HepG2 (cell line): ENCODE measurements around the gene SPATC1L. TPM values are rescaled to one million over a fixed set of nuclear protein-coding genes. Genes with fewer than 3 reads are reported as not detected.

Source experiments
- ATF7-NPFF ChIP-seq: sonication (generic); formaldehyde crosslinking; IDR thresholded peaks from 2 replicates; pipeline ENCODE4 v1.8.1; 2023; ENCODE audit warnings: mild to moderate bottlenecking, low read depth, missing genetic modification reagents, moderate library complexity
- CBX1 ChIP-seq: IDR thresholded peaks from one replicate; pipeline ENCODE4 v1.6.1; 2016; ENCODE audit warnings: antibody characterized with exemption, low read depth
- EP300 ChIP-seq, 3 experiments: sonication (generic) in 1 of 3; formaldehyde crosslinking in 1 of 3; IDR thresholded peaks; 2 replicates each; pipeline versions ENCODE4 v1.5.1 to v1.6.1; 2011 to 2020; ENCODE audit warnings: low read depth in 2 of 3, low read length in 2 of 3, borderline replicate concordance in 1 of 3, improper control_type of control experiment in 1 of 3, mild to moderate bottlenecking in 1 of 3, missing genetic modification reagents in 1 of 3, moderate library complexity in 1 of 3
- FOXK1 ChIP-seq: sonication (generic); formaldehyde crosslinking; IDR thresholded peaks from 2 replicates; pipeline ENCODE4 v1.4.0; 2020; ENCODE audit warnings: low read depth, missing genetic modification reagents, borderline replicate concordance
- GATA4 ChIP-seq: sonication (generic); IDR thresholded peaks from 2 replicates; pipeline ENCODE4 v1.6.1; 2016; ENCODE audit warnings: antibody characterized with exemption, low read depth, borderline replicate concordance
- HMG20A ChIP-seq: IDR thresholded peaks from 2 replicates; pipeline ENCODE4 v1.6.1; 2016; ENCODE audit warnings: borderline replicate concordance
- HMGXB3 ChIP-seq: sonication (generic); formaldehyde crosslinking; IDR thresholded peaks from 2 replicates; pipeline ENCODE4 v1.4.0; 2020; ENCODE audit warnings: missing genetic modification reagents, borderline replicate concordance
- KLF16 ChIP-seq, 2 experiments: sonication (generic) in 1 of 2; formaldehyde crosslinking in 1 of 2; IDR thresholded peaks; 2 replicates each; pipeline versions ENCODE4 v1.6.1 to v1.8.0; 2016 to 2023; ENCODE audit warnings: missing genetic modification reagents in 2 of 2, missing compliant biosample characterization in 1 of 2
- MXI1 ChIP-seq: IDR thresholded peaks from 3 replicates; pipeline ENCODE4 v1.6.1; 2012; ENCODE audit warnings: low read depth, low read length, inconsistent platforms, borderline replicate concordance
- PITX1 ChIP-seq: sonication (generic); formaldehyde crosslinking; IDR thresholded peaks from 2 replicates; pipeline ENCODE4 v1.5.1; 2020; ENCODE audit warnings: mild to moderate bottlenecking, missing genetic modification reagents
- REXO4 ChIP-seq: sonication (generic); formaldehyde crosslinking; IDR thresholded peaks from 2 replicates; pipeline ENCODE4 v1.8.0; 2022; ENCODE audit warnings: missing genetic modification reagents, mild to moderate bottlenecking, borderline replicate concordance
- SPEN ChIP-seq: sonication (generic); formaldehyde crosslinking; IDR thresholded peaks from 2 replicates; pipeline ENCODE4 v1.5.1; 2020; ENCODE audit warnings: low read depth, mild to moderate bottlenecking, missing genetic modification reagents
- TRIM22 ChIP-seq: fragments of 450-650 bp; IDR thresholded peaks from 2 replicates; pipeline ENCODE4 v1.6.1; 2017
- ZBTB1 ChIP-seq: sonication (generic); formaldehyde crosslinking; IDR thresholded peaks from 2 replicates; pipeline ENCODE4 v1.4.0; 2020; ENCODE audit warnings: missing genetic modification reagents, borderline replicate concordance
- ZFX ChIP-seq: sonication (generic); formaldehyde crosslinking; IDR thresholded peaks from 2 replicates; pipeline ENCODE4 v1.4.0; 2020; ENCODE audit warnings: mild to moderate bottlenecking, low read depth, missing genetic modification reagents, moderate library complexity
- ZNF207 ChIP-seq: fragments of 450-650 bp; IDR thresholded peaks from 2 replicates; pipeline ENCODE4 v1.6.1; 2016; ENCODE audit warnings: antibody characterized with exemption, borderline replicate concordance
- ZNF253 ChIP-seq: sonication (generic); formaldehyde crosslinking; IDR thresholded peaks from 2 replicates; pipeline ENCODE4 v1.8.0; 2022; ENCODE audit warnings: mild to moderate bottlenecking, missing genetic modification reagents, borderline replicate concordance
- ZNF530 ChIP-seq: sonication (generic); formaldehyde crosslinking; IDR thresholded peaks from 2 replicates; pipeline ENCODE4 v1.5.0; 2020; ENCODE audit warnings: low read depth, mild to moderate bottlenecking, missing genetic modification reagents
- ZNF605 ChIP-seq: sonication (generic); formaldehyde crosslinking; IDR thresholded peaks from 2 replicates; pipeline ENCODE4 v1.8.0; 2022; ENCODE audit warnings: mild to moderate bottlenecking, missing genetic modification reagents
- ZSCAN29 ChIP-seq: sonication (generic); formaldehyde crosslinking; conservative IDR thresholded peaks from 2 replicates; pipeline ENCODE4 v1.4.0; 2020; ENCODE audit warnings: mild to moderate bottlenecking, missing genetic modification reagents
- polyA plus RNA-seq, 8 experiments: library from polyadenylated mRNA; depleted of rRNA in 3 of 8; stranded (reverse) in 7 of 8; unstranded in 1 of 8; fragments of >200 nt; fragmentation: Illumina TruSeq in 4 of 8; extraction: Trizol in 4 of 8; gene quantifications; 2 replicates each; pipeline versions ENCODE4 v1.2.1 to v1.2.3, GENCODE V29; 2011 to 2016; ENCODE audit warnings: low read depth in 4 of 8, missing spikeins in 1 of 8, mixed read lengths in 1 of 8; ENCODE audit not compliant: insufficient read depth in 1 of 8
- total RNA-seq, 5 experiments: library from RNA; depleted of rRNA; stranded (reverse); fragments of >200 nt; fragmentation: Illumina TruSeq; extraction: Trizol; gene quantifications; 2 replicates each; pipeline ENCODE4 v1.2.3, GENCODE V29; 2016; ENCODE audit warnings: low read depth in 1 of 5
- TF ChIP-seq, protein P1 (sequence below): sonication (generic); formaldehyde crosslinking; IDR thresholded peaks from 2 replicates; pipeline ENCODE4 v1.8.0; 2023; ENCODE audit warnings: mild to moderate bottlenecking, missing genetic modification reagents

SPATC1L gene
- total and polyA plus RNA-seq, 2 of the 13 experiments (the other 11 are each of a cell fraction or from before 2014, with no cell fraction given): 1.4 to 3.3 TPM

- TF ChIP-seq HMG20A (CRISPR knock-in tag) (no peak), ZNF530 (CRISPR knock-in tag) (no peak), TRIM22 (no peak), GATA4 (no peak), FOXK1 (CRISPR knock-in tag) (peak; percentile 20; the same call in 1 of the 2 replicates), HMGXB3 (no peak; the same call in 1 of the 2 replicates), ZSCAN29 (no peak), CBX1 (no peak), ZNF253 (peak; percentile 22; the same call in 1 of the 2 replicates), REXO4 (no peak), ZBTB1 (CRISPR knock-in tag) (0 out of 2 replicates have a peak, but pooled peaks have one; percentile 27), SPEN (CRISPR knock-in tag) (peak; percentile 41), PITX1 (peak; percentile 53; the same call in 1 of the 2 replicates), ZNF207 (no peak), MXI1 (no peak), ZFX (CRISPR knock-in tag) (peak; percentile 72), ATF7-NPFF (no peak; the same call in 1 of the 2 replicates), ZNF605 (CRISPR knock-in tag) (peak; percentile 70), KLF16 (CRISPR knock-in tag; IDR thresholded peaks at IDR 0.05) (no peak), EP300 (IDR thresholded peaks at IDR 0.05; ENCODE audit: low read depth in 2 of 2, low read length in 2 of 2) (no peak), EP300 (CRISPR knock-in tag; IDR thresholded peaks at IDR 0.05; ENCODE audit: borderline replicate concordance) (peak; percentile 18; the same call in 1 of the 2 replicates)
- TF ChIP-seq, protein P1, sequence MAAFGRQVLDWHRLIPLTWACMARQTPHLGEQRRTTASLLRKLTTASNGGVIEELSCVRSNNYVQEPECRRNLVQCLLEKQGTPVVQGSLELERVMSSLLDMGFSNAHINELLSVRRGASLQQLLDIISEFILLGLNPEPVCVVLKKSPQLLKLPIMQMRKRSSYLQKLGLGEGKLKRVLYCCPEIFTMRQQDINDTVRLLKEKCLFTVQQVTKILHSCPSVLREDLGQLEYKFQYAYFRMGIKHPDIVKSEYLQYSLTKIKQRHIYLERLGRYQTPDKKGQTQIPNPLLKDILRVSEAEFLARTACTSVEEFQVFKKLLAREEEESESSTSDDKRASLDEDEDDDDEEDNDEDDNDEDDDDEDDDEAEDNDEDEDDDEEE (CRISPR knock-in tag): peak; percentile 73; the same call in 1 of the 2 replicates
Measured at GRCh38 chr21:46153247-46154154, 30.8 kb downstream of the SPATC1L start (continued).
